Fibroblast of skin of right quadriceps (primary cell): ENCODE data around the gene MYOF.
"Not testable (repeated sequence)": the region's sequence is repeated elsewhere in the genome, so short reads cannot be mapped to it uniquely, and the experiment has no call there.

ENCODE experiments used
- DNase-seq: peaks from one replicate; pipeline ENCODE4 v3.0.0-alpha.2; 2013

MYOF gene

DNA sequence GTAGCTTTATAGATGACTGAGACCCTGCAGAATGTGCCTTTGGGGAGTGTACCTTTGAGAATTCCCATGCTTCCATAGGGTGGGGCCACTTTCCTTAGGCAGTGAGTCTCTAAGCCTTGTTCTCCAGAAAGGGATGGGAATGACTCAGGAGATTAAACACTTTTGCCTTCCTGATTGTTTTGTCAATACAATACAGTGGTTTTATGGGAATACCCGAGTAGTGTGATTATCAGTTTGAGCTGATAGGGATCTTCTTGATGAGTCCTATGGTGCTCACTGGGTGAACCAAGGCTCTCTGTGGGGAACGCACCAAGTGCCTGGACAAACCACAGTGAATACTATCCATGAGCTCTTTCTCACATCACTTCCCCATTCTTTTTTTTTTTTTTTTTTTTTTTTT is 6.3 kb downstream of the MYOF start:
- peak; percentile 82 for DNase-seq

DNA sequence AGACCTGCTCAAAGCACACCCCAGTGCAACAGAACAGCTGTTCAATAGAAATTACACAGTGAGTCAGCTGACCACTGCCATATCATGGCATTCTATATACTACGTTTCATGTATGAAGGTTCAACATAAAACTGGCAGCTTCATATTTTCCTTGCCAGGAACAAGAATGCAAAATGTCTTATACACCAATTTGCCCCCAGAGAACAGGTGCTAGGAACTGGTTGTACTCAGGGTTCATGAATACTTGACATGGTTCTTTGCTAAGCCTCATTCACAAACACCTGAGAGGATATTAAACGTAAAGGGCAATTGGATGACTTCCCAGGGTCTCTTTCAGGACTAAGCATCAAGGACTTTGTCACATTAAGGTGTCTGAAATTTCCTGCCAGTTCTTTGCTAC is 6.9 kb downstream of the MYOF start:
- DNase-seq, result no peak

- DNase-seq, result no peak
Observed at GRCh38 chr10:93473804-93474472, 8.2 kb downstream of the MYOF start.

DNA sequence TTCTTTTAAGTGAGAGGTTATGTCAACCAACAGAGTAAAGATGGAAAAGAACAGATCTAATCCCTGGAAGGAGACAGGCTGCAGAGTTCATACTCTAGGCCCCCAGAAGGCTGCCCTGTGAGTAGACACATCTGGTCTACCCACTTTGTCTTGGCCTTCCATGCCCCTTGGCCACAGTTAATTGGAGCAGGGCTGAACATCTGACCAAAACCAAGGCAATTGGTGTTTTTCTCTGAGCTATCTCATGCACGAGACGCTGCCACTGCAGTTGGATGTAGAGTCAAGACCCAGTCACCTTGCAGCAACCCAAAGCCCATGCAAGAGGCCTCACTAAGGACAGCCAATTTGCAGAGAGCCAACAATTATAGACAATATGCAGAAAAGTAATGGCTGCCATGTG is 9.0 kb downstream of the MYOF start:
- no peak for DNase-seq

DNA sequence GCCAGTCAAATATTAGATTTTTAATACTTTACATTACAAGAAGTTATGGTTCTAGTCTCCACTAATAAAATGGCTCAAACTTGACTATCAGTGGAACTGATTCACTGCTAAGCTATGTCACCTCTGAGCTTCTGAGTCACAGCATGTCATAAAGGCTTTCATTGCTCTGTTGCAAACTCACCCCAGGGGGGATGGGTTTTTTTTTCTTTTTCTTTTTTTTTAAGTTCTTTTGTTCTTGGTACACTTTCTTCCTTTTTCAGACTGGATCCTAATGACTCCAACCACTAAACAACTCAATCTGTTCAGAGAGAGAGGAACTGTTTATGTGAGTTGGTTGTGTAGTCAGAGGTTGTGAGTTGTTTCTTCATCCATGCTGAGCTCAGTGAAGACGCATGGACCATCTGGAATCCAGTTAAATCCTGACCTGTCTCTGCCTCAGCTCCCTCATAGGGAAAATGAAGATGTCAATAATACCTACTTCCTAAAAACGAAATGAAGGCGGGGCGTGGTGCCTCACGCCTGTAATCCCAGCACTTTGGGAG is 11.0 kb downstream of the MYOF start:
- DNase-seq, result peak; percentile 99

GRCh38 chr10:93469454-93469853 is 12.7 kb downstream of the MYOF start:
- DNase-seq, result no peak

DNA sequence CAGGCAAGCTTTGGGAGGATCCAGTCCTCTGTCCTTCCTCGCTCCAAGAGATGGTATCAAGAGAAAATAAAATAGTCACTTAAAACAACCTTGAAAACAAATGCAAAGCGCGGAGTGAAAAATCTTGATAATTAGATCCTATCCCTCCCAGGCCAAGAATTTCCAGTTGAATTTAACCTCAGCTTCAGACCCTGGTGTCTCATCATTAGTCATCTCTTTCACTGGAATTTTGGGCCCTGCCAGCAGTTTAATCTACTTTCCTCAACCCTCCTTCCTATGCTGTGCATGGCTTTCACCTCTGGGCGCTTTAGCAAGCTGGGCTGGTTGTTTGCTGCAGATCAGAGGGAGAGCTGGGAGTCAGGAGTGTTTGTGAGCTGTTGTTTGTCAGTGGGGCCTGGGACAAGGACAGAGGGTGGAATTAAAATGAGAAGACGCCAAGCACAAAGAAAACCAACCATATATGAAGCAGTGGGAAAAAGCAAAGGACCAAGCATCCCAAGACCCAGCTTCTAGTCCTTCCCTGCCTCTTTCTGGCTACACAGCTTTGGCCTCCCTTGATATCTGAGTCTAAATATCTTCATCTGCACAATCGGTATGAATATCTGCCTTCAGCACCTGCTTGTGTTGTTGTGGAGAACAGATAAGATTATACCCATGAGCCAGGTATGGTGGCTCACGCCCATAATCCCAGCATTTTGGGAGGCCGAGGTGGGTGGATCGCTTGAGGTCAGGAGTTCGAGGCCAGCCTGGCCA is 13.5 kb downstream of the MYOF start:
- peak; percentile 97 for DNase-seq

GRCh38 chr10:93467635-93468034 is 14.5 kb downstream of the MYOF start:
- not testable (repeated sequence) for DNase-seq

DNA sequence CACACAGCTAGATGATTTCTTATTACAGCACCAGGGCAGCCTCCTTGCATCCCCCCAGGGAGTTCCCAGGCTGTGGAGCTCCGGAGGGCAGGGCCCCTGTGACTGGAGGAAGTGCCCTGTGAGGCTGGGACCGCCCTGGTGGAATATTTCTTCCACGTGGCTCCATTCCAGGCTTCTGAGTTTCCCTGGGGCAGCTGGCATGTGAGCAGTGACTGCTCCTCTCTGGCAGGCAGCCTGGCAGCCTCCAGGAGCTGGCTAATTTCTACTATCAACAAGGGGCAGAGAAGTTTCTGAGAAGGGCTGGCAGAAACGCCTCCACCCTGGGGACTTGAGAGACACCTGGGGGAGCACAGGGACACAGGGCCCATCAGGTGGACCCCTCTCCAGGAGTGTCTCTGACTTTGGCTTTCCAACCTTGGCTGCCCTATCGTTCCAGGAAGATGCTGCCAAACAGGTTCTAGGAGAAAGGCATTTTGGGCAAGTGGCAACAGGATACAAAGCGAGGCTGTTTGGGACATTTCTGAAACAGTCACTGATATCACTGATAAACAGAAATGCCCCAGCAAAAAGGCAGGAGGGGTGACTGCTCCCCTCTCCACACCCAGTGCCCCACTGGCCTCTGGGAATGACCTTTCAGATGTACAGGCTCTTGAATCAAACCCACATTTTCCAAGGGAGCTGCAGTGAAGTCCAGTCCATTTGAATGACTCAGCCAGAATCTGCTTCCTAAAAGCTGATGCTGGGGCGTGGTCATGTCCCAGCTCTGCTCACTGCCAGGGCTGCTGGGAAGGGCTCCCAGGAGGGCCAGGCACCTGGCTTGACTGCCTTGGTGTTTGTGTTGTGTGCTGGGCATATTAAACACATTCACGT is 16.1 kb downstream of the MYOF start:
- DNase-seq, result peak; percentile 88

DNA sequence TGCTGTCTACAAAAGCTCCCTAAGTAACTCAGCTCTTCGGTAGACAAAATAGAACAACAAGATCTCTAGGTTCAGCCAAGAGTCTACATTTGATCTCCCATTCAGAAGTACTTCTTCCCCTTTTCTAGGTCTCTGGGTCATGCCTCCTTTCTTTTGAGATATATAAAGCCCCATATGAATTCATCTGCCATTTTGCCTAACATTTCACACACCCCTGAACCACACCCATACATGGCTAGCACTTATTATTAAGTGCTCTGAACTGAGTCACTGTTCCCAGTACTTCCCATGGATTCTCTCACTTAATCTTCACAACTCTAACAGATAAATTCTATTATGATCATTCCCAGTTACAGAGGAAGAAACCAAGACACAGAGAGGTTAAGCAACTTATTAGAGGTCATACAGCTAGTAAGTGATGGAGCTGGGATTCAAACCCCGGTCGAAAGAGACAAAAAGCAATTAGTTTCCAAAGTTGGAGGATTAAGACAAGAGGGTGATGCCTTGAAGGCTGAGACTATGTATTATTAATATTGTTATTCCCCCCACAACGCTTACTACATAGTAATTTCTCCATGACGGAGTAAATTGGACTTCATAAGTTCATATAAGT is 17.3 kb downstream of the MYOF start:
- DNase-seq, result no peak

- peak; percentile 83 for DNase-seq
Observed at GRCh38 chr10:93463723-93464476, 18.2 kb downstream of the MYOF start.

DNA sequence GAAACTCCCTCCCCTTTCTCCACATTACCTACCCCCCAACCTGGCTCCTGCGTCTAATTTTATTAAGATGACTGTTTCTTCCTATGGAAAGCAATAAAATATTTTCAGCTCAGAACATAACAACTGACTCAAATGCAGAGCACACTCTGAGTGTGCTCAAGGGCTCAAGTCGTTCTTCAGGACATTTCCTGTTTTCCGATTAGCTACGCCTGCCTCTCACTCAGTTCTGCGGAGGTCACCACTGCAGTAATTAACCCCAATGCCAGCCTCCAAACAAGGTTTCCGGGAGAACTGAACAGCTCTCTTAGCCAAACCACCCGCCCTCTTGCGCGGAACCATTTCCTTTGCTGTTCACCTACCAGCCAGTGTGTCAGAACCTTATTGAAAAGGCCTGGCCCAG is 19.3 kb downstream of the MYOF start:
- peak; percentile 82 for DNase-seq

- no peak for DNase-seq
Observed at GRCh38 chr10:93462371-93462770, 19.8 kb downstream of the MYOF start.

- peak; percentile 36 for DNase-seq
Observed at GRCh38 chr10:93461807-93462178, 20.3 kb downstream of the MYOF start.

DNA sequence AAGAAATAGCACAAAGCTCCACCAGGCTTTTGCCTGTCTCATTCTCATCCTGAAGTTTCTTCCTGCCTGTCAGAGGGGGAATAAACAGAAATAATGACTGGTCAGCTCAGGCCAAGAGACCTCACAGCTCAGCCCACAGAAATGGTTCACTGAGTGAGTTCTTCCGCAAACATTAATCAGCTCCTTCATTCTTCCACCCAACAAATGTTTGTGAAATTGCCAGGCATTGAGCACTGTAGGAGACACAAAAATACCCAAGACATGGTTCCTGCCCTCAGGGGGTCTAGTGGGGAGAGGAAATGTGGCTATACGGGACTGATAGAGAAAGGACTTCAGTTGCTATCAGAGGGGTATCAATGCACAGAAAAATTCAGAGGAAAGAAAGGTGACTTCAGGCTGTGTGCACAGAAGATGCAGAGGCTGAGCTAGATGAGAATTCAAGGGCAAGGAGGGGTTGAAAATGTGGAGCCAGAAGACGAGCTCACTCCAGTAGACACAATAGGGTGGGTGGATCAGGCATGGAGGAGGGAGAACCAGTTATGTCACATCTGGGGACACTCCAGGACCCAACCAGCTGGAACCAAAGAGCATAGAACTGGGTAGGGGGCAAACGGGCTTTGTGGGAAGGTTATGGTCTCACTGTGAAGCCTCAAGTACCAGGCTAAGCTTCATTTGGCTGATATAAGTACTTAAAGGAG is 20.9 kb downstream of the MYOF start:
- DNase-seq, result no peak

DNA sequence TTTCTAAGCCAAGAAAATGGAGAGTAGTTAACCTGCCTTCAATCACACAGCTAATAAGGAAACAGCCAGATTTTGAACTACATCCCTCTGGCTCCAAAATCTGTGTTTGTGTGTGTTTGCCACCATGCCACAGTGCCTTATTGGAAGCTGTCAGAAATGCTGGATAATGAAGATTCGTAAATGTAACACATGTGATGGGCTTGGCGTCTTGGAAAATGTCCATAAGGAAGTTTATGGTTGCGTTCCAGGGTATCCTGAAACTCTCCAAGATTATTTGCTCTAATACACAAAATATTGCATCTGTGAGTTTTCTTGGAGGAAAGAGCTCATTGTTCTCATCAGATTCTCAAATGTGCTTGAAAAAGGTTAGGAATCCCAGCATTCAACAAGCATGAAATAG is 22.7 kb downstream of the MYOF start:
- no peak for DNase-seq

DNA sequence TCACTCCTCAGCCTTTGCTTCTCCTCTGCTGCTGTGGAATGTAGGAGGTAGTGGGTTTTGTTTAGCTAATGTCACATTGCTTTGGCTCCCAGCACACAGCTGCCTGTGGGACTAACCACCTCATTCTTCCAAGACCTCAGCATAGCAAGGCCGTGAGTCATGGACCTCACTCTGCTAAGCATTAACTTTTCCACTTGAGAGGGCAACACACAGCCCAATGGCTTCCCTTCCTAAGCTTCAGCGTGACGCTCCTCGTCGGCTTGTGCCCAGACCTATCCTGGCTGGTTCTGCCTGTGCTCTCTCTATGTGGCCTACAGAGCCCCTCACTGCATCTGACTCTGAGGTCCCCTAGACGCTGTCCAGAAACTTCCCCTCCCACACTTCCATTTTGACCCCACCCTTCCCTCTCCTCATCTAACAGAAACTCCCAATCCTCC is 23.3 kb downstream of the MYOF start:
- DNase-seq, result peak; percentile 100

DNA sequence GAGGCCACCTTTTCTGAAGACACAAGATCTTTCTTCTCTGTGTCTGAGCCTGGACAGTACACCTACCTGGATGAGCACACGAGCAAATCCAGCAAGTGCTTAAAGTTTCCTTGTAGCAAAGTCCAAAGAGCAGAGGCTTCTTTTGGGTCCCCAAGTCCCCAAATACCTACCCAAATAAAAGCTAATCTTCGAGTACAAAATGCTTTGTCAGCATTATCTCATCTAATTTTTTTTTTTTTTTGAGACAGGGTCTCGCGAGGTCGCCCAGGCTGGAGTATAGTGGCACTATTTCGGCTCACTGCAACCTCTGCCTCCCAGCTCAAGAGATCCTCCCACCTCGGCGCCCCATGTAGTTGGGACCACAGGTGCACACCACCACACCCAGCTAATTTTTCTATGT is 24.6 kb downstream of the MYOF start:
- DNase-seq, result no peak

GRCh38 chr10:93456480-93456879 is 25.7 kb downstream of the MYOF start:
- peak; percentile 77 for DNase-seq

- no peak for DNase-seq
Observed at GRCh38 chr10:93454736-93455135, 27.4 kb downstream of the MYOF start.

DNA sequence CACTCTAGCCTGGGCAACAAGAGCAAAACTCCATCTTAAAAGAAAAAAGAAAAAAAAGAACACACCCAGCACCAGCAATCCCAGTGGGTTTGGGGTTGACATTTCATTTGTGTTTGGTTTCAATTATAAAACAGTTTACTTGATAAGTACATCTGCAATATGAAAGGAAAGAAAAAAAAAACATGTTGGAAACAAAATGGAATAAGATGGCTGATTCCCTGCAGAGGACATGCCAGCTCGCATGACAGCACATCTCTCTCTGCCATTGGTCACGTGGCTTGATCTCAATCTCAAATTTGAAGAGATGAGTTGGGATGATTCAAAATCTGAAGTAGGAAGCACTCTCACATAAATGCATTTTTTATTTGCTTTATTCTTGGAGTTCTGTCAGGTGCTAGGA is 28.0 kb downstream of the MYOF start:
- DNase-seq, result no peak

DNA sequence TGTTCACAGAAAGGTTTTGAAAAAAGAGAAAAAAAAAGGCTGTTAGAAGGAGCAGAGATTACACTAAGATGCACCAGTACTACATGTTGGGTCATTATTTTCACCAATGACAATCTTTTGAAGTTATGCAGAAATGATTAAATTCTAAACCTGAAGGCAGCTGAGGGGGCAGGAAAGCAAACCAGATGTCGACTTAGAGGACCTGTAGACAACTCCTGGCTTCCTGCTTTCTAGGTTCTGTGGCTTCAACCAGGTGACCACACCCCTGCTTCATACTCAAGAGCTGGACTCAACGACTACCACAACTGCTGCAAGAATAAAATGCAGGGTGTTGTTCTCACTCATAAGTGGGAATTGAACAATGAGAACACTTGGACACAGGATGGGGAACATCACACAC is 30.0 kb downstream of the MYOF start:
- DNase-seq, result no peak
